Nucleus accumbens (tissue), 56 donors: Measurements from ENCODE around the gene ACADVL.
"Not testable (repeated sequence)": the region's sequence is repeated elsewhere in the genome, so short reads cannot be mapped to it uniquely, and the experiment has no call there.

Source experiments
- DNase-seq, 56 donors: peaks; one replicate each; lab custom pipeline; 2025; lab: John Stamatoyannopoulos, UW

ACADVL gene

GRCh38 chr17:7243838-7244237 is 24.1 kb downstream of the ACADVL start:
- not testable (repeated sequence) for DNase-seq

- DNase-seq, result no peak
Observed at GRCh38 chr17:7246779-7247178, 27.0 kb downstream of the ACADVL start.

DNA sequence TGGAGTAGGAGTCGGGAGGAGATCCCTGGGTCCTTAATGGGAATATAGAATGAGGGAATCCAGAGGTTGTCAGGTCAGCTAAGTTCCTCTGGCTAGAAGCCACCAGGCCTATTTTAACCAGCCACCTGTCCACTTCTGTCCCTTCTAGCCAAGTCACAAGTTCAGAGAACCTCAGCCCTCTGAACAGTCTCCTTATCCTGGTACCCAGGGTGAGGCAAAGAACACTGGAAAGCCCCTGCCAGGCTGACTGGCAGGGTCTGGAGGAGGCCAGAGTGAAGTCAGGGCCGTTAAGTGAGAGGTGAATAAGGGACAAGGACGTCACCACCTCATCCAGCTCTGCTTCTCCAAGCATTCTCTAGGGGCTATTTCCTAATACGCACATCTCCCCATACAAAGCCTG is 29.1 kb downstream of the ACADVL start:
- DNase-seq, result no peak

DNA sequence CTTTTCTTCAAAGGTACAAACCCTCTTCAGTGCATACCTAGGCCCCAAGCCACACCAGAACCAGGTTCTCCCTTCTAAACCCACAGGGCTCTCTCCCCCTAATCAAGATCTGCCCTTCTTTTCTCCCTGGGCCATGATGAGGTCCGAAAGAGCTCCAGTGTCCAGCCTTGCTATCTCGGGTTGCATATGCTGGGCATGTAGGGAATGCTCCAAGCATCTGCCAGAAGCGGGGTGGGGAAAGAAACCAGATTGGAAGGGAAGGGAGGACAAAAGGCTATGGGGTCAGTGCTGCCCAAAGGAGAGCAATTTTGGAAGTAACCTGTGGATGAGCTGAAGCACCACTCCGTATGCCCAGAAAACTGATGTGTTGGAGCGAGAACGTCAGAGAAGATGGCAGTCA is 29.5 kb downstream of the ACADVL start:
- DNase-seq, result no peak

- DNase-seq, result no peak
Observed at GRCh38 chr17:7249830-7250229, 30.1 kb downstream of the ACADVL start.

- peak in 7 of 56 donors; percentile 11 to 44 (median 24) for DNase-seq
Observed at GRCh38 chr17:7250695-7251627, 31.2 kb downstream of the ACADVL start.

GRCh38 chr17:7251661-7252175 is 32.0 kb downstream of the ACADVL start, which contains the start of gene CTDNEP1:
TSS of gene CTDNEP1 (minus strand) at chr17:7251734. CDS start at chr17:7251296, 438 bp downstream.
- DNase-seq, result peak; percentile 90 to 99 (median 97)

DNA sequence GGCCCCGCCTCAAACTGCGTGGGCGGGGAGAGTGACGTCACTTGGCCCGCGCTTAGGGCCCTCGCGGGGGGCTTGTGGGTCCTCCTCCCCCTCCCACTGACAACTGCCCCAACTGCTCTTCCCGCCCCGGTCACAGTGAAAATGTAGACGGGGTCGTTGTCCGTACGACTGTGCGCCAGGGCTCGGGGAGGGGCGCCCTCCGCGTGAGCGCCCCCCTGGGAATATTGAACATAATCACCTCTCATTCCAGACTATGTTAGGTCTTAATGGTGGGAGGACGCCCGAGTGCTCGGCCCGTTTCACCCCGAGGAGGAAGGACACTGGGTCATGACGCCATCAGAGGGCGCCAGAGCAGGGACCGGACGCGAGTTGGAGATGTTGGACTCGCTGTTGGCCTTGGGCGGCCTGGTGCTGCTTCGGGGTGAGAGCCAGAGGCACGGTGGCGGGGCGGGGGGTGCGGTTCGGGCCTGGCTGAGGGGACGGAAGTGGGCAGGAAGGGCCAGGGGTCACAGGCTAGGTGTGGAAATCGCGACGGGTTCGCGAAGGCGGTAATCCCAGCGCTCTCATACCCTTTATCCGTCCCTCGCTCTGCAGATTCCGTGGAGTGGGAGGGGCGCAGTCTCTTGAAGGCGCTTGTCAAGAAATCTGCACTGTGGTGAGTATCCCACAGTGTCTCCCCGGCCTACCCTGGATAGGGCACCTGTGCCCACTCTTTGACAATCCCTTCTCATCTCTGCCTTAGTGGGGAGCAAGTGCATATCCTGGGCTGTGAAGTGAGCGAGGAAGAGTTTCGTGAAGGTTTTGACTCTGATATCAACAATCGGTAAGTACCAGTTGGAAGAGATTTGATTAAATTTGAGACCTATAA is 32.7 kb downstream of the ACADVL start, which contains the start of gene ELP5:
TSS of gene ELP5 (plus strand) at position 40 of the 868 bp plus-strand sequence. CDS start at position 376, 336 bp downstream.
- peak in 54 of 56 donors; percentile 51 to 96 (median 87) for DNase-seq

- no peak for DNase-seq
Observed at GRCh38 chr17:7253082-7253481, 33.3 kb downstream of the ACADVL start.

DNA sequence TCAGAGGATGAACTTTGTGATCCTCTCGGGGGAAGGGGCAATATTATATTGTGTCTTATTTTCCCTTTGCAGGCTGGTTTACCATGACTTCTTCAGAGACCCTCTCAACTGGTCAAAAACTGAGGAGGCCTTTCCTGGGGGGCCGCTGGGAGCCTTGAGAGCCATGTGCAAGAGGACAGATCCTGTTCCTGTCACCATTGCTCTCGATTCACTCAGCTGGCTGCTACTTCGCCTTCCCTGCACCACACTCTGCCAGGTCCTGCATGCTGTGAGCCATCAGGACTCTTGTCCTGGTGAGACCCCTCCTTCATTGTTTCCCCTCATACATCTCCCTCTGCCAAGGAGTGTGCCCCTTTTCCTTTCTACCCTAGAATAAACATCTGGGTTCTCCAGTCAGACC is 34.8 kb downstream of the ACADVL start:
- no peak for DNase-seq

- DNase-seq, result no peak
Observed at GRCh38 chr17:7256766-7257456, 37.2 kb downstream of the ACADVL start.

DNA sequence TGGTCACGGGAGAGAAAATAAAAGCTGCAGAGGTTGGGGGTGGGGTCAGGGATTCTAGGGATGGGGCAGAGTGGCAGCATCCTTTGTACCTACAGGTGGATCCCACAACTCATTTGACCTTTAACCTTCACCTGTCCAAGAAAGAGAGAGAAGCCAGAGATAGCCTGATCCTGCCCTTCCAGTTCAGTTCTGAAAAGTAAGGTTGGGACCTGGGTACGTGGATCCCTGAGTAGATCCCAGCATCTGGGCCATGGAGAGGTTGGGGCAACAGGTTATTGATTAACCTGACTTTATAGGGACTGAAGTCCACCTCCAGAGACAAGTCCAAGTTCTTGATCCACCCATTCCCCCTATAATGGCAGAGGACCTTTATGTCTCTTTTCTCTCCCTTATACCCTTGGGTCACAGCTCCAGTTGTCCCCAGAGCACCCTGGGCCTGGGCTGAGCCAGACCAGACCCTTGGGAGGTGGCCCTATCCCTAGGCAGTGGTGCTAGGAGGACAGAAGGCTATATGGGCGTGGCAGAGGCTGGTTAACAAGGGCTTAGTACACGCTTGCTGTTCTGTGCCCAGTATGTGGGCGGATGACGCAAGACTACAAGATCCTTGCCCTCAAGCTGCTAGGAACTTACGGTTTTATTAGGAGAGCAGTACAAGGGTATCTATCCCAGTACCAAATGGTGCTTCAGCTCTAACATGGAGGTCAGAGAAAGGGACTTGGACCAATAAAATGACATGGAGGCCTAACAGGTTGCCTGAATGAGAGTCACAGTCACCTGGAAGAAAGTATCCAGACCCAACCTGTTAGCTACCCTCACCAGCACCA is 39.2 kb downstream of the ACADVL start:
- no peak for DNase-seq

- no peak for DNase-seq
Observed at GRCh38 chr17:7259555-7259889, 39.8 kb downstream of the ACADVL start.

GRCh38 chr17:7260151-7260550 is 40.4 kb downstream of the ACADVL start:
- no peak for DNase-seq

GRCh38 chr17:7260651-7261378 is 41.1 kb downstream of the ACADVL start:
- no peak for DNase-seq

- peak in 1 of 56 donors; percentile 11 for DNase-seq
Observed at GRCh38 chr17:7261379-7262191, 41.8 kb downstream of the ACADVL start.

DNA sequence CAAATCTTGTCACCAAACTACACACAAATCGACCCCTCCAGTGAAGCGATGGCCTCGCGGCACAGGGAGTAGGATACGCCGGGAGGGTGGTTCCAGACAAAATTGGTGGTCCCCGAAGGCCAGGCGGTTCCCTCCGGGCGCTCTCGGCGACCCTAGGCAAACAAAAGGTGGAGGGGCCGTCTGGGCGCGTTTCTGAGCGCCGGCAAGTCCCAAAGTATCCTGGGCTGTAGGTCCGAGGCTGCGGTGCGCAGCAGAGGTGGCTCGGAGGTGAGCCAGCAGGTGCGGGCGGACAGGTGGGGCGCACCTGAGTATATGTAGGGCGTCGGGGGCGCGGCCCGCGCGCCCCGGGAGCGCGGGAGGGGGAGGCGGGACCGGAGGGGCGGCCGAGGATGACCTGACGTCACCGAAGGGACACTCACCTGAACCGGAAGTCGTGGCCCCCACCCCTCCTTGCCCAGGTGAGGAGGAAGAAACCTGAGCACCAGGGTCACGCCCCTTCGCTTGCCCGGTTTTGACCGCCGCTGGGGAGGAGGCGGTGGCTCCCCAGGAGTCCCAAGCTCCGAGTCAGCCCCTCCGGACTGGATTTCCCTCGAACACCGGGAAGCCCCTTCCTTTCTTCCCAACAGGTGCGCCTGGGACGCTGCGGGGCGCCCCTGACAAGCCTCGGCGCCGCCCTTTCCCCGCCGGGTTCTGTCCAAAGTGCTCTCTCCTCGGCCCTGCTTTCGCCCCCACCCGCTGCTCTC is 42.6 kb downstream of the ACADVL start, which contains the start of gene CLDN7:
TSS of gene CLDN7 (minus strand) at position 287 of the 743 bp plus-strand sequence. CDS start 435 bp downstream, outside the sequence.
- DNase-seq, result no peak
